Dendritic cell treated with granulocyte-macrophage colony-stimulating factor and Interleukin-4, amounts not matched to agents 40 ng/mL and 50 ng/mL, for 4 days (primary cell): ENCODE data around the gene CLSTN2.

Experiments
- H3K27ac Mint-ChIP-seq: one replicate; pipeline ENCODE4 v1.8.0; 2022; ENCODE audit warnings: mild to moderate bottlenecking, mixed read lengths
- H3K27me3 Mint-ChIP-seq: one replicate; pipeline ENCODE4 v1.8.0; 2022; ENCODE audit warnings: mild to moderate bottlenecking, mixed read lengths
- H3K36me3 Mint-ChIP-seq: one replicate; pipeline ENCODE4 v1.8.0; 2022; ENCODE audit warnings: low read depth, mixed read lengths
- H3K4me1 Mint-ChIP-seq: one replicate; pipeline ENCODE4 v1.8.0; 2022; ENCODE audit warnings: low read depth, mixed read lengths
- H3K4me3 Mint-ChIP-seq: one replicate; pipeline ENCODE4 v1.8.0; 2022; ENCODE audit warnings: mild to moderate bottlenecking, moderate library complexity, mixed read lengths
- H3K9me3 Mint-ChIP-seq: one replicate; pipeline ENCODE4 v1.8.0; 2022; ENCODE audit warnings: mixed read lengths
- intact Hi-C: fragments of 100-400 bp; cut with micrococcal nuclease; formaldehyde crosslinking; loops from one replicate; pipeline ENCODE4 v1.15.0; 2022

The CLSTN2 gene

DNA sequence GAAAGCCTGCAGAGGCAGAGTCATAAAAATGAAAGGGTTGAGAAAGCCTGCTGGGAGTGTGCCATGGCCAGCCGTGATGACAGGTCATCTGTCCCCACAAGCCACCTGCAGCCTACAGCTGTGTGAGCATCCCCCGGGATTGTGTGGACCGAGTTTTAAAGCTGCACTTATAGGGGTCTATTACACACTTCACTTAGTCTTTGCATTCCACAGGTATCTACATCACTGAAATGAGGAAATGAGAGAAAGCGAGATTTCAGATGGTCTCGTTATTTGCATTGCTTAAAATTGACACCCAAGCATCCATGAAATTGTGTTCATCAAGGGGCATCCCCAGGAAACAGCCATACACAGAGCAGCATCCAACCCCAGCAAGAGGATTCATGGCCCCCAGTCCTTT lies 605.3 kb downstream of the CLSTN2 start:
- Mint-ChIP-seq H3K36me3 (no peaks in the 10 kb centered on the region), H3K4me3 (no peak overlapping the region), H3K27ac (no peak overlapping the region), H3K9me3 (no peaks in the 10 kb centered on the region), H3K4me1 (no peaks in the 10 kb centered on the region), H3K27me3 (no peaks in the 10 kb centered on the region)
- intact Hi-C loops: no loop called here

DNA sequence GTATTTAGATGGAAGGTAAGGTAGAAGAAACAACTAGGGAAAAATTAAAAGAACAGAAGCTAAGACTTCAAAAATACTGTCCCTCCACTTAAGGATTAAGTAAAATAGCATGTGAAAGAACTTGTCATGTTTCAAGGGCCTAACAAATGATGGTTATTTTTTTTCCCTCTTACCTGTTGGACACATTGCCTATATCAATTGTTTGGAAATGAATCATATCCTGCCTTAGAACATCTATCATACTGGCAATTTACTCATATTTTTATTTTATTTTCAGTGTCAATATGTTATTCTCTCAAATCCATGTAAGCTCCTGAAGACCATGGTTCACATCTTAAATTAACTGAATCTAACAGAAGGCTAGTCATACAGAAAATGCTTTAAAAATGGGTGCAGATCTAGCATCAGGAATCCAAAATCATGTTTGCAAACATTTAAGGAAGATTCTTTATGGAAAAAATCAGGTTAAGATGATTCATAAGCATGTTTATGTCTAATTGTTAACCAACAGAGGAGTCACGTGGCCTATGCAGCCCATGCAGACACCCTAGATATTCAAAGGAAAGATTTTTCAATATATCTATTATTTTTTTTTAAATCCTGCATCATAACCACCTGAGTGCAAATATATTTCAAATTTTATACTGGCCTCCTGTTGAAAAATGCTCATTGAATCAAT lies 607.1 kb downstream of the CLSTN2 start:
- intact Hi-C loops: no loop called here
- H3K4me1 Mint-ChIP-seq: no peaks in the 10 kb centered on the region
- no peaks in the 10 kb centered on the region for H3K36me3 Mint-ChIP-seq
- H3K9me3 Mint-ChIP-seq: no peaks in the 10 kb centered on the region
- H3K27me3 Mint-ChIP-seq: no peaks in the 10 kb centered on the region
- no peak overlapping the region for H3K27ac Mint-ChIP-seq
- H3K4me3 Mint-ChIP-seq: no peak overlapping the region

DNA sequence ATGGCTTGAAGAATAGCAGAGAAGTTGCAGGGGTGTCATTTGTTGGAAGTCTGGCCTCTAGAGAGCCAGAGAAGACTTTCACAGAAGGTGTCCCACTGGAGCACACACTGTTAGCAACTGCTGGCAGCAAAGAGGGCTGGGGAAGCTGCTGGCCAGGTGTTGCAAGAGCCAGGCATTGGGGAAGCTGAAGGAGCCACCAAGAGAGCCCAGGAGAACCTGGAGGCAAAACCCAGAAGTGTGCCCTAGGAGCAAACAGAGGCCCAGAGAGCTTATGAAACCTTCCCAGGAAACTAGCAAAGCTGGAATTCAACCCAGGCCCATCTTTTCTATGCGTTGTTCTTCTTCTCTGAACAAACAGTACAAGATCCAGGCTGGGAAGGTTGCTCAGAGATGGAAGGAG lies 610.2 kb downstream of the CLSTN2 start:
- H3K4me3 Mint-ChIP-seq: no peak overlapping the region
- H3K4me1 Mint-ChIP-seq: no peaks in the 10 kb centered on the region
- intact Hi-C loops: no loop called here
- no peaks in the 10 kb centered on the region for H3K9me3 Mint-ChIP-seq
- no peaks in the 10 kb centered on the region for H3K36me3 Mint-ChIP-seq
- H3K27me3 Mint-ChIP-seq: no peaks in the 10 kb centered on the region
- H3K27ac Mint-ChIP-seq: no peak overlapping the region

- Mint-ChIP-seq H3K4me3 (no peak overlapping the region), H3K27me3 (no peaks in the 10 kb centered on the region), H3K36me3 (no peaks in the 10 kb centered on the region), H3K9me3 (no peaks in the 10 kb centered on the region), H3K27ac (no peak overlapping the region), H3K4me1 (no peaks in the 10 kb centered on the region)
- intact Hi-C loops: no loop called here
These were observed 610.8 kb downstream of the CLSTN2 start for GRCh38 chr3:140545756-140546155.

DNA sequence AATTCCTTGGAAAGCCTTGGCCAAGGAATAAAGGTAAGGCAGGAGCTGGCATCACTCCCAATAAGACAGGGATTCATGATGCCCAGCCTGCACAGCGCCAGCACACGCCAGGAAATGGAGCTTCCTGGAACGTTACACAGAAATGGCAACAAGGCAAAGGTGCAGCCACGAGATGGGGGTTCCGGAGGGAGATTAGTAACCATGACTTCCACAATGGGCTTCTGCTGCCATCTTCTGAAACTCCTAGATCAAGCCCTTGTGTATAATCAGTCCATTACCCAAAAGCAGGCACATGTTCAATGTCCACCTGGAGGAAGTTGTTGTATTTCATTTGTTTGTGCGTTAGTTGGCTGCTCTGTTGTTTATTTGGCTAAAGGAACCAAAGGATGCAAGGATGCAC lies 611.7 kb downstream of the CLSTN2 start:
- Mint-ChIP-seq H3K27me3 (no peaks in the 10 kb centered on the region), H3K9me3 (no peaks in the 10 kb centered on the region), H3K4me3 (no peak overlapping the region), H3K27ac (no peak overlapping the region), H3K36me3 (no peaks in the 10 kb centered on the region), H3K4me1 (no peaks in the 10 kb centered on the region)
- intact Hi-C loops: no loop called here

- no peaks in the 10 kb centered on the region for H3K27me3 Mint-ChIP-seq
- no peak overlapping the region for H3K4me3 Mint-ChIP-seq
- no peak overlapping the region for H3K27ac Mint-ChIP-seq
- H3K4me1 Mint-ChIP-seq: no peaks in the 10 kb centered on the region
- H3K9me3 Mint-ChIP-seq: no peaks in the 10 kb centered on the region
- intact Hi-C loops: no loop called here
- H3K36me3 Mint-ChIP-seq: no peaks in the 10 kb centered on the region
These were observed 617.4 kb downstream of the CLSTN2 start for GRCh38 chr3:140552403-140552802.

DNA sequence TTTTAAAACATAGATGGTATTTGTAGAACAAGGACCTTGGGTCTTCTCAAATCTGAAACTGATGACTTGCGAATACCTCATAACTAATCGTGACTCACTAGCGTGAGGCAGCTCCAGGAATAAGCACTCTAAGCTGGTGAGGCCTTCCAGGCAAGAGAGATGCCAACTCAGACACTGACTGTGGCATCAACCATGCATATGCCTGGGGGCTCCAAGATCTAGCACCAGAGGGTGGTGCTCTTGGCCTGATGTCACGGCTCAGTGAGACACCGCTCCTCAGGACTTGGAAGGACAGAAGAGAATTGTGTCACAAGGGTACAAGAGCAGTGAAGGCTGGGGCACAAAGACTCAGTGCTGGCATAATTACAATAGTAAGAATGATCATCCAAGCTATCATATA lies 617.9 kb downstream of the CLSTN2 start:
- H3K9me3 Mint-ChIP-seq: no peaks in the 10 kb centered on the region
- H3K4me1 Mint-ChIP-seq: no peaks in the 10 kb centered on the region
- no peaks in the 10 kb centered on the region for H3K36me3 Mint-ChIP-seq
- intact Hi-C loops: no loop called here
- H3K4me3 Mint-ChIP-seq: no peak overlapping the region
- no peaks in the 10 kb centered on the region for H3K27me3 Mint-ChIP-seq
- H3K27ac Mint-ChIP-seq: no peak overlapping the region

- no peak overlapping the region for H3K4me3 Mint-ChIP-seq
- H3K27me3 Mint-ChIP-seq: no peaks in the 10 kb centered on the region
- no peaks in the 10 kb centered on the region for H3K36me3 Mint-ChIP-seq
- H3K9me3 Mint-ChIP-seq: no peaks in the 10 kb centered on the region
- intact Hi-C loops: no loop called here
- H3K27ac Mint-ChIP-seq: no peak overlapping the region
- H3K4me1 Mint-ChIP-seq: no peaks in the 10 kb centered on the region
These were observed 618.6 kb downstream of the CLSTN2 start for GRCh38 chr3:140553591-140553990.

- intact Hi-C loops: no loop called here
- Mint-ChIP-seq H3K27ac (no peak overlapping the region), H3K27me3 (no peaks in the 10 kb centered on the region), H3K4me1 (no peaks in the 10 kb centered on the region), H3K4me3 (no peak overlapping the region), H3K36me3 (no peaks in the 10 kb centered on the region), H3K9me3 (no peaks in the 10 kb centered on the region)
These were observed 620.7 kb downstream of the CLSTN2 start for GRCh38 chr3:140555666-140556065.

GRCh38 chr3:140557476-140557875 lies 622.5 kb downstream of the CLSTN2 start:
- Mint-ChIP-seq H3K4me3 (no peak overlapping the region), H3K4me1 (no peaks in the 10 kb centered on the region), H3K9me3 (no peaks in the 10 kb centered on the region), H3K27me3 (no peaks in the 10 kb centered on the region), H3K27ac (no peak overlapping the region), H3K36me3 (no peaks in the 10 kb centered on the region)
- intact Hi-C loops: no loop called here

DNA sequence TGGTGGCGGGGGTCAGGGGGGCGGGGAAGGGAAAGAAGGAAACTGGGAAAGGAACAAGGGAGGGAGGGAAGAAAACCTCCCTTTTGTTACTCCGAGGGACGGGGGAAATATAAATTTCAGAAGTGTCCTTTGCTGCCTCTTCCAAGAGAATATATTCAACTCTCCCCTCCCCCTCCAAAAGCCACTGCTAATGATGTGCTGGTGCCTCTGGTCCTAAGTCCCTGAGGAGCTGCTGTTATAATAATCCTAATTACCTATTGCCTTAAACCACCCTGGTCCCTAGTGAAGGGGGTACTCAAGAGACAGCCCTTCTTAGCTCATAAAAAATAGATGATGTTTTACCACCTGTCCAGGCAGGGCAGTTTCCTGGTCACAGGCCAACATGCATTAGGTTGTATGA lies 624.6 kb downstream of the CLSTN2 start:
- H3K4me3 Mint-ChIP-seq: no peak overlapping the region
- H3K27ac Mint-ChIP-seq: no peak overlapping the region
- H3K36me3 Mint-ChIP-seq: no peaks in the 10 kb centered on the region
- H3K27me3 Mint-ChIP-seq: no peaks in the 10 kb centered on the region
- no peaks in the 10 kb centered on the region for H3K9me3 Mint-ChIP-seq
- H3K4me1 Mint-ChIP-seq: no peaks in the 10 kb centered on the region
- intact Hi-C loops: no loop called here

- H3K4me1 Mint-ChIP-seq: no peaks in the 10 kb centered on the region
- no peaks in the 10 kb centered on the region for H3K9me3 Mint-ChIP-seq
- no peaks in the 10 kb centered on the region for H3K27me3 Mint-ChIP-seq
- no peak overlapping the region for H3K27ac Mint-ChIP-seq
- intact Hi-C loops: no loop called here
- H3K4me3 Mint-ChIP-seq: no peak overlapping the region
- no peaks in the 10 kb centered on the region for H3K36me3 Mint-ChIP-seq
These were observed 628.3 kb downstream of the CLSTN2 start for GRCh38 chr3:140563206-140563760.

DNA sequence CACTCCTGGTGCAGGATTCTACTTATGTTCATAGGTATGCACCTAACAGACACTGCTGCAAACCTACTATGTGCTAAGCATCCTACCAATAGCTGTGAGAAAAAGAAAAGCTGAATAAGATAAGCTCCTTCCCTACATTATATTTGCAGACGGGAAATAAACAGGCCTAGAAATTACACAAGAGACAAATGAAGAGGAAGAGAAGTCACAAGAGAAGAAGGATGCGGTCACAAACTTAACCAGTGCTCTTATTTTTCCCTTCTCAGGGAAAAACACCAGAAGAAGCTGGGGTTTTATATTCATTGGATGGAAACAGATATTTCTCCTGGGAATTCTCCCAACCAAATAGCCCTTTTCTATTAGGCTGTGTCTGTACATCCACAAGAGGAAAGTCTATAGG lies 633.1 kb downstream of the CLSTN2 start:
- H3K4me1 Mint-ChIP-seq: no peaks in the 10 kb centered on the region
- H3K27ac Mint-ChIP-seq: no peak overlapping the region
- H3K36me3 Mint-ChIP-seq: no peaks in the 10 kb centered on the region
- H3K9me3 Mint-ChIP-seq: no peaks in the 10 kb centered on the region
- H3K27me3 Mint-ChIP-seq: no peaks in the 10 kb centered on the region
- no peak overlapping the region for H3K4me3 Mint-ChIP-seq
- intact Hi-C loops: no loop called here

- Mint-ChIP-seq H3K36me3 (no peaks in the 10 kb centered on the region), H3K4me3 (no peak overlapping the region), H3K27me3 (no peaks in the 10 kb centered on the region), H3K27ac (no peak overlapping the region), H3K4me1 (no peaks in the 10 kb centered on the region), H3K9me3 (no peaks in the 10 kb centered on the region)
- intact Hi-C loops: no loop called here
These were observed 634.0 kb downstream of the CLSTN2 start for GRCh38 chr3:140568842-140569520.

DNA sequence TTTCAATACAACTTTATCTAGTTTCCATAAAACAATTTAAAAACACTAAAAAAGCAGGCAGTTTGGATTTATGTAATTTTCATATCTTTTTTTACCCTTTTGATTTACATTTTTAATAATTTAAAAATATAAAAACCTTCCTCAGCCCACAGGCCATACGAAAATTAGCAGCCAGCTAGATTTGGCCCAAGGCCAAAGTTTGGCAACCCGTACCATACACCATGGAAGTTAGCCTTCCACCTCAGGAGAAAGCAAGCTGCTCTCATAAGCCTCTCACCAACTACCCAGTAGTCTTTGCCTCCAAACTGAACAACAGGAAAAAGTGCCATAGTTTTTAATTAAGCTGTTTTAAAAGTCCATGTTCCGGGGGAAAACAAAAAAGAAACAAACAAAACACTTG lies 635.6 kb downstream of the CLSTN2 start:
- Mint-ChIP-seq H3K27me3 (no peaks in the 10 kb centered on the region), H3K4me3 (no peak overlapping the region), H3K36me3 (no peaks in the 10 kb centered on the region), H3K4me1 (no peaks in the 10 kb centered on the region), H3K27ac (no peak overlapping the region), H3K9me3 (no peaks in the 10 kb centered on the region)
- intact Hi-C loops: no loop called here
